IMR-90 (cell line): Measurements from ENCODE around the gene QPRT. TPM values are rescaled to one million over a fixed set of nuclear protein-coding genes. Genes with fewer than 3 reads are reported as not detected.

Source experiments
- ATAC-seq: fragments of 200-7000 bp; cut with Tn5 transposase; 2 replicates; pipeline ENCODE4 v1.9.1; 2020; ENCODE audit warnings: low read depth, mild to moderate bottlenecking, moderate library complexity
- BruUV-seq: library from RNA; stranded (reverse); fragments of 400-500 nt; replicated peaks from 2 replicates; lab custom pipeline; 2021; lab: Mats Ljungman, UMichigan
- CTCF ChIA-PET: fragments of 300-600 bp; formaldehyde crosslinking; extraction: SDS; loops from one replicate; lab custom pipeline; 2021; ENCODE audit warnings: antibody characterized with exemption; lab: Yijun Ruan, JAX
- POLR2A ChIA-PET: fragments of 300-600 bp; sonication (Branson Sonifier 250); formaldehyde crosslinking; loops from one replicate; lab custom pipeline; 2022; ENCODE audit warnings: antibody characterized with exemption; ENCODE audit not compliant: unreplicated experiment; lab: Charles Lee
- DNase-seq: peaks from one replicate; pipeline ENCODE4 v3.0.0; 2013
- H2AFZ ChIP-seq: replicated peaks from 2 replicates; pipeline ENCODE3; 2013; ENCODE audit warnings: low read length, mild to moderate bottlenecking; ENCODE audit not compliant: poor library complexity
- H2AK5ac ChIP-seq: 2 replicates; pipeline ENCODE4 v1.6.1; 2013; ENCODE audit warnings: low read depth, low read length, inconsistent platforms
- H2AK9ac ChIP-seq: replicated peaks from 2 replicates; pipeline ENCODE3; 2013; ENCODE audit warnings: mild to moderate bottlenecking, low read depth, low read length, moderate library complexity; ENCODE audit not compliant: poor library complexity
- H2BK120ac ChIP-seq: 2 replicates; pipeline ENCODE4 v1.6.1; 2013; ENCODE audit warnings: low read depth, low read length, inconsistent platforms
- H2BK15ac ChIP-seq: 3 replicates; pipeline ENCODE4 v1.6.1; 2013; ENCODE audit warnings: low read depth, low read length, inconsistent platforms
- H2BK20ac ChIP-seq: 2 replicates; pipeline ENCODE4 v1.6.1; 2013; ENCODE audit warnings: low read depth, mild to moderate bottlenecking, inconsistent platforms, low read length, moderate library complexity
- H2BK5ac ChIP-seq: 2 replicates; pipeline ENCODE4 v1.6.1; 2013; ENCODE audit warnings: mild to moderate bottlenecking, low read depth, low read length, inconsistent platforms; ENCODE audit not compliant: poor library complexity, severe bottlenecking
- H3K14ac ChIP-seq: replicated peaks from 2 replicates; pipeline ENCODE4 v1.6.1; 2013; ENCODE audit warnings: low read depth, low read length, inconsistent platforms
- H3K18ac ChIP-seq: 2 replicates; pipeline ENCODE4 v1.6.1; 2013; ENCODE audit warnings: low read depth, low read length, control low read depth
- H3K23ac ChIP-seq: 2 replicates; pipeline ENCODE4 v1.6.1; 2013; ENCODE audit warnings: low read depth, low read length, inconsistent platforms
- H3K27ac ChIP-seq: 2 replicates; pipeline ENCODE4 v1.5.1; 2013; ENCODE audit warnings: mild to moderate bottlenecking, control low read depth, low read length; ENCODE audit not compliant: insufficient read depth
- H3K27me3 ChIP-seq: 2 replicates; pipeline ENCODE4 v1.6.1; 2013; ENCODE audit warnings: low read length; ENCODE audit not compliant: control insufficient read depth, insufficient read depth
- H3K36me3 ChIP-seq: 2 replicates; pipeline ENCODE4 v1.6.1; 2013; ENCODE audit warnings: low read length, mixed read lengths; ENCODE audit not compliant: control insufficient read depth, insufficient read depth
- H3K4ac ChIP-seq: 2 replicates; pipeline ENCODE4 v1.6.1; 2013; ENCODE audit warnings: low read depth, low read length, inconsistent platforms
- H3K4me1 ChIP-seq: 2 replicates; pipeline ENCODE4 v1.6.1; 2013; ENCODE audit warnings: low read length, mixed read lengths; ENCODE audit not compliant: control insufficient read depth, insufficient read depth
- H3K4me2 ChIP-seq: 2 replicates; pipeline ENCODE4 v1.6.1; 2013; ENCODE audit warnings: low read depth, mild to moderate bottlenecking, control low read depth, low read length, moderate library complexity
- H3K4me3 ChIP-seq: 2 replicates; pipeline ENCODE4 v1.5.1; 2013; ENCODE audit warnings: low read depth, mild to moderate bottlenecking, control low read depth, low read length, moderate library complexity; ENCODE audit not compliant: insufficient read depth
- H3K56ac ChIP-seq: 2 replicates; pipeline ENCODE4 v1.6.1; 2013; ENCODE audit warnings: low read length, inconsistent platforms; ENCODE audit not compliant: insufficient read depth; ENCODE audit errors: extremely low read depth
- H3K79me1 ChIP-seq, 2 experiments: 2 replicates each; pipeline ENCODE4 v1.6.1; 2013; ENCODE audit warnings: low read length in 2 of 2, inconsistent platforms in 1 of 2, low read depth in 1 of 2
- H3K9ac ChIP-seq: 2 replicates; pipeline ENCODE4 v1.6.1; 2013; ENCODE audit warnings: low read depth, low read length, control low read depth
- H3K9me1 ChIP-seq: 2 replicates; pipeline ENCODE4 v1.6.1; 2013; ENCODE audit warnings: low read length, inconsistent platforms; ENCODE audit not compliant: insufficient read depth
- H3K9me3 ChIP-seq: 2 replicates; pipeline ENCODE4 v1.6.1; 2013; ENCODE audit warnings: low read length; ENCODE audit not compliant: control insufficient read depth, insufficient read depth
- H4K20me1 ChIP-seq: 2 replicates; pipeline ENCODE4 v1.6.1; 2013; ENCODE audit warnings: low read length, inconsistent platforms; ENCODE audit not compliant: insufficient read depth
- H4K5ac ChIP-seq: 2 replicates; pipeline ENCODE4 v1.6.1; 2013; ENCODE audit warnings: mild to moderate bottlenecking, low read depth, low read length, control low read depth
- H4K8ac ChIP-seq, 2 experiments: 2 replicates each; pipeline ENCODE4 v1.6.1; 2013; ENCODE audit warnings: low read depth in 2 of 2, low read length in 2 of 2, control low read depth in 1 of 2, inconsistent platforms in 1 of 2
- H4K91ac ChIP-seq: 2 replicates; pipeline ENCODE4 v1.6.1; 2013; ENCODE audit warnings: low read depth, low read length, inconsistent platforms; ENCODE audit not compliant: insufficient read depth
- BHLHE40 ChIP-seq: fragments of 150-350 bp; IDR thresholded peaks from 2 replicates; pipeline ENCODE4 v1.6.1; 2016; ENCODE audit warnings: mild to moderate bottlenecking, low read depth, low read length
- CEBPB ChIP-seq: IDR thresholded peaks from 2 replicates; pipeline ENCODE4 v1.6.1; 2012; ENCODE audit warnings: low read depth, low read length, improper control_type of control experiment
- CHD1 ChIP-seq: IDR thresholded peaks from 2 replicates; pipeline ENCODE4 v1.6.1; 2012; ENCODE audit warnings: low read depth, low read length, improper control_type of control experiment
- CTCF ChIP-seq: conservative IDR thresholded peaks from 2 replicates; pipeline ENCODE4 v1.5.1; 2012; ENCODE audit warnings: mild to moderate bottlenecking, low read depth, low read length, improper control_type of control experiment
- FOS ChIP-seq: fragments of 150-350 bp; IDR thresholded peaks from 2 replicates; pipeline ENCODE4 v1.6.1; 2016; ENCODE audit warnings: low read depth, low read length
- MAFK ChIP-seq: IDR thresholded peaks from 2 replicates; pipeline ENCODE4 v1.6.1; 2012; ENCODE audit warnings: low read depth, low read length, improper control_type of control experiment
- MXI1 ChIP-seq: IDR thresholded peaks from 2 replicates; pipeline ENCODE4 v1.6.1; 2012; ENCODE audit warnings: low read depth, mild to moderate bottlenecking, low read length, moderate library complexity, borderline replicate concordance
- POLR2A ChIP-seq: IDR thresholded peaks from 2 replicates; pipeline ENCODE4 v1.6.1; 2012; ENCODE audit warnings: mild to moderate bottlenecking, low read depth, low read length
- RAD21 ChIP-seq: IDR thresholded peaks from 2 replicates; pipeline ENCODE4 v1.6.1; 2012; ENCODE audit warnings: low read length, improper control_type of control experiment
- RFX5 ChIP-seq: IDR thresholded peaks from 2 replicates; pipeline ENCODE4 v1.8.0; 2012; ENCODE audit warnings: low read depth, mild to moderate bottlenecking, low read length, moderate library complexity
- SMC3 ChIP-seq: fragments of 150-350 bp; IDR thresholded peaks from 2 replicates; pipeline ENCODE4 v1.6.1; 2016; ENCODE audit warnings: low read depth, mild to moderate bottlenecking, antibody characterized with exemption, low read length, moderate library complexity
- WGBS, 2 experiments: methylation state at CpG; one replicate each; pipeline versions ENCODE4 v1.1.5 to v1.1.7; 2013; ENCODE audit warnings: missing lambda C conversion rate in 2 of 2; ENCODE audit not compliant: insufficient read length in 1 of 2; ENCODE audit errors: extremely low coverage in 2 of 2; 5-methylcytosine and 5-hydroxymethylcytosine counted together
- dilution Hi-C: fragments of 300-500 bp; cut with HindIII; formaldehyde crosslinking; loops from one replicate; pipeline ENCODE4 v1.14.3; 2018; ENCODE audit warnings: low sequenced_read_pairs; ENCODE audit not compliant: unreplicated experiment
- in situ Hi-C: fragments of 300-500 bp; cut with MboI; formaldehyde crosslinking; loops from 3 replicates; pipeline ENCODE4 v1.14.3; 2019; ENCODE audit warnings: low sequenced_read_pairs, inconsistent platforms, mixed read lengths
- intact Hi-C: fragments of 100-400 bp; cut with micrococcal nuclease; formaldehyde crosslinking; loops from 2 replicates; pipeline ENCODE4 v1.10.0; 2022
- polyA plus RNA-seq, 3 experiments: library from polyadenylated mRNA; depleted of rRNA; stranded (reverse); fragments of >200 nt; gene quantifications; 2 replicates each; pipeline ENCODE4 v1.2.3, GENCODE V29; 2012; ENCODE audit warnings: low replicate concordance in 1 of 3
- total RNA-seq: library from RNA; depleted of rRNA; stranded (reverse); fragments of >200 nt; gene quantifications from 2 replicates; pipeline ENCODE4 v1.2.3, GENCODE V29; 2012
- TF ChIP-seq, protein P1 (sequence below): fragments of 150-350 bp; IDR thresholded peaks from 2 replicates; pipeline ENCODE4 v1.6.1; 2017; ENCODE audit warnings: mild to moderate bottlenecking, antibody characterized with exemption, low read length, low read depth
- TF ChIP-seq, protein P2 (sequence below): fragments of 150-350 bp; IDR thresholded peaks from 2 replicates; pipeline ENCODE4 v1.6.1; 2016; ENCODE audit warnings: low read depth, mild to moderate bottlenecking, low read length, moderate library complexity, borderline replicate concordance

The QPRT gene
- total and polyA plus RNA-seq, 2 of the 4 experiments (the other 2 are of a cell fraction) = 3.4 to 6.3 TPM

DNA sequence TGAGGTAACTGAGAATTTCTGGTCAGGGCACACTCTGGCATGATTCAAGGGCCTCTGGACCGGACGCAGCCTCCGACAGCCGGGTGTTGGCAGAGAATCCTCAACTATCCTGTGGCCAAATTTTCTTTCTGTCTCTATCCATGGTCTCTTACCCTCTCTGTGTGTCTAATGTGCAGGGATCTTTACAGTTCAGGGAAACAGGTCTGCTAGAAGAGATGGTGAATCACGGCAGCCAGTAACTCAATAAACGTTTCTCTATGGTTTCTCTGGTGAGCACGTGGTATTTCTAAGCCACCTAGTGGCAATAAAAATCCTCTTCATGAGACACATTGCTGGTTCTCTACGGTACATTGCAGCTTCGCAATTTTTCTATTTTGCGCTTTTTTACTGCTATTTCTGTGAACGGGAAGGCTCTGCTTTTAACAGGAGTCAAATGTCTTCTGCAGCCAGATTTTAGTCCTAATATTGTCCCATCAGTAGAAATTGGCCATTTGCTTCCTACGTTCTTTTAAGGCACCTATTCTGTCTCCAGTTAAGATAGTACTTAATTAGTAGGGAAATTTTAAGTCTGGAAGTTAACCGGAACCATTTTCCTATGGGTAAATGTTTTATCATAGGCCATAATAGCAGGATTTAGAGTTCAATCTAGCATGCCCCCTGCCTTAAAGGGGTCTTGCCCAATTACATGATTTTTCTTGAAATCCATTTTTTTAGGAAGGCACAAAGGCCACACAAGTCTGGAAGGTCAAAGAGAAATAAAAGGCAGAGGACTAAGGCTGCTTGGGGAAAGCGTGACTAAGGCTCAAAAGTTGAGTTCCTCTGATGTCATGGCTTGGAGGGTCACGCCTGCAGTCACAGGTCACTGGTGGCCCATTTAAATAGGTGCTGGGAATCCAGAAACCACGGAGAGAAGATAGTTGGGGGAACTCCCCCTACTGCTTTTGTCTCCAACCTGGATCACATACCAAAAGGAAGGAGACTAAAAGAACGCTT is 31.5 kb downstream of the QPRT start:
- CTCF ChIA-PET = interaction anchor here (1.0 kb wide), 2 partner anchors 10 to 14 kb away, joined by 3 to 6 read pairs; no protein-coding TSS in a partner anchor
- H3K23ac ChIP-seq = no peak overlapping the region
- no peaks in the 10 kb centered on the region for H3K9me3 ChIP-seq
- DNase-seq (peak; percentile 79), ATAC-seq (peak; percentile 92)
- peaks cover 3% of the 10 kb centered on the region; the same call in 1 of the 2 replicates for H3K4me1 ChIP-seq
- 37% methylated on average over 9 of the region's 17 CpGs; no CpG with 5 or more reads in 1 of the 2 experiments for WGBS, 2 experiments
- H3K4me2 ChIP-seq = 0 out of 2 replicates have a peak overlapping the region, but pooled peaks have one; percentile 20
- no peak overlapping the region for H4K91ac ChIP-seq
- H2AK9ac ChIP-seq = no peak overlapping the region
- H3K4me3 ChIP-seq = no peak overlapping the region
- dilution Hi-C loops (no loop called here), in situ Hi-C loops (no loop called here), intact Hi-C loops (no loop called here)
- H2BK120ac ChIP-seq = no peak overlapping the region
- H3K18ac ChIP-seq = no peak overlapping the region
- no peak overlapping the region for H3K14ac ChIP-seq
- H4K5ac ChIP-seq = no peak overlapping the region
- H2AK5ac ChIP-seq = no peak overlapping the region
- no peak overlapping the region for H2BK5ac ChIP-seq
- H3K9ac ChIP-seq = no peak overlapping the region
- no peaks in the 10 kb centered on the region for H4K20me1 ChIP-seq
- H2BK15ac ChIP-seq = no peak overlapping the region; the same call in 2 of the 3 replicates
- peak overlapping the region in 1 of 2 experiments; percentile 33; a peak in 1 of 4 replicates for H4K8ac ChIP-seq
- no peak overlapping the region for H3K27ac ChIP-seq
- no peaks in the 10 kb centered on the region for H3K9me1 ChIP-seq
- no peak overlapping the region for H3K56ac ChIP-seq
- no peaks in the 10 kb centered on the region for H3K36me3 ChIP-seq
- H3K79me1 ChIP-seq = no peaks in the 10 kb centered on the region
- BruUV-seq = no TSS peak
- no peak overlapping the region for H3K4ac ChIP-seq
- POLR2A ChIA-PET = no interaction called here
- peak overlapping the region; percentile 67 for H2AFZ ChIP-seq
- no peak overlapping the region for H2BK20ac ChIP-seq
- no peaks in the 10 kb centered on the region; the same call in 1 of the 2 replicates for H3K27me3 ChIP-seq
- TF ChIP-seq FOS (no peak), POLR2A (no peak), MAFK (no peak), CTCF (peak; percentile 66), SMC3 (peak; percentile 43), BHLHE40 (no peak), MXI1 (0 out of 2 replicates have a peak, but pooled peaks have one; percentile 55), RFX5 (no peak), RAD21 (peak; percentile 39; the same call in 1 of the 2 replicates), CHD1 (no peak), CEBPB (no peak)
- TF ChIP-seq, protein P1, sequence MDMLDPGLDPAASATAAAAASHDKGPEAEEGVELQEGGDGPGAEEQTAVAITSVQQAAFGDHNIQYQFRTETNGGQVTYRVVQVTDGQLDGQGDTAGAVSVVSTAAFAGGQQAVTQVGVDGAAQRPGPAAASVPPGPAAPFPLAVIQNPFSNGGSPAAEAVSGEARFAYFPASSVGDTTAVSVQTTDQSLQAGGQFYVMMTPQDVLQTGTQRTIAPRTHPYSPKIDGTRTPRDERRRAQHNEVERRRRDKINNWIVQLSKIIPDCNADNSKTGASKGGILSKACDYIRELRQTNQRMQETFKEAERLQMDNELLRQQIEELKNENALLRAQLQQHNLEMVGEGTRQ = peak; percentile 90
- TF ChIP-seq, protein P2, sequence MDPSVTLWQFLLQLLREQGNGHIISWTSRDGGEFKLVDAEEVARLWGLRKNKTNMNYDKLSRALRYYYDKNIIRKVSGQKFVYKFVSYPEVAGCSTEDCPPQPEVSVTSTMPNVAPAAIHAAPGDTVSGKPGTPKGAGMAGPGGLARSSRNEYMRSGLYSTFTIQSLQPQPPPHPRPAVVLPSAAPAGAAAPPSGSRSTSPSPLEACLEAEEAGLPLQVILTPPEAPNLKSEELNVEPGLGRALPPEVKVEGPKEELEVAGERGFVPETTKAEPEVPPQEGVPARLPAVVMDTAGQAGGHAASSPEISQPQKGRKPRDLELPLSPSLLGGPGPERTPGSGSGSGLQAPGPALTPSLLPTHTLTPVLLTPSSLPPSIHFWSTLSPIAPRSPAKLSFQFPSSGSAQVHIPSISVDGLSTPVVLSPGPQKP = no peak
